HG03196 (cell line): ENCODE results near the gene DENND1A.

Experiments used
- ATAC-seq: cut with Tn5 transposase; IDR thresholded peaks from one replicate; pipeline ENCODE4 v1.9.1; 2021; ENCODE audit not compliant: unreplicated experiment

DENND1A gene

DNA sequence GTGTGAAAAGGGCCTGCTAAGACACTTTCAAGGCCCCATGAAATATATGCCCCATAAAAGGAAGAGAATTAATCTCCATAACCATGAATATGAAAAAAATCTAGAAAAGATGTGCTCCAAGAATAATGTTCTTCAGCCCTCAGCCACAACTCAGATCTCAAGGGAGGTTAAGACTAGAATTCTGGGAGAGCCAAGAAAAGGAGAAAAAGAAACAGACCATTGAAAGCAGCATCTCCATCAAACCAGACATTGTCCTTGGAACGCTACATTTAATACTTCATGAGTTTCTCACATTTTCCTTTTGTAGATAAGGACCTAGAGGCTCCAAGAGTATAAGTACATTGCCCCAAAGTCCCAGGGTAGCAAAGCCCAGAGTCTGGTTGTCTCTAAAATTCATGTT is 270.6 kb downstream of the DENND1A start:
- no peak for ATAC-seq

DNA sequence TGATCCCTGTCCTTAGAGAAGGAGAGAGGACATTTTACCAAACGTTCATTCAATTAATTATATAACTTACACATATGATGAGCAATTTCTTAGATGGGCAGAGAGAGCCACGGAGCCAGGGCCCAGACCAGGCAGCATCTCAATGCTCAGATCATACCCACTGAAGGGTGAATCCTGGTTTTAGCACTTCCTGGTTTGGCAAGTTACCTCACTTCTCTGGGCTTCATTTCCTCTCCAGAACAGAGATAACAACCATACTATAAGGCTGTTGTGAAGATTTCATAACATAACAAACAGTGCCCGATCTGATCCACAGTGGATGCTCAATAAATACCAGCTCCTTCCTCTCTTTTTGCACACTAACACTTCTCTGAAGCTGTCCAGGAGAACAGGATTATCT is 271.1 kb downstream of the DENND1A start:
- peak; percentile 50 for ATAC-seq

DNA sequence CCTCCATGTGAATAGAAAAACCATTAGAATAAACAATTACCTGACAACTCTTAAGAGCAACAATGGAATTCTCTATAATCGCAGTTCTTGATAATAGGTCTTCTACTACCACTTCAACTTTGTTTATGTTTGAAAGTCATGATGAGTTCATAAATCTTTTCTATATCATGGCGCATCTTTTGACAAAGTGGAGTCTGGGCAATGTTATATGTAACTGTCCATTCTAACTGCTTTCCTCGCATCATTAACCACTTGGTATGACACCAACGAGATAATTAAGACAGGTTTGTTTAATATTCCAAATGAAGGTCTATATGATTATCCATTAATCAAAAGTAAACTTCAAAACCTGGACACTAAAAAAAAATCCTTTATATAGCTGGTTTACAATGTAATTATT is 272.0 kb downstream of the DENND1A start:
- ATAC-seq: no peak

DNA sequence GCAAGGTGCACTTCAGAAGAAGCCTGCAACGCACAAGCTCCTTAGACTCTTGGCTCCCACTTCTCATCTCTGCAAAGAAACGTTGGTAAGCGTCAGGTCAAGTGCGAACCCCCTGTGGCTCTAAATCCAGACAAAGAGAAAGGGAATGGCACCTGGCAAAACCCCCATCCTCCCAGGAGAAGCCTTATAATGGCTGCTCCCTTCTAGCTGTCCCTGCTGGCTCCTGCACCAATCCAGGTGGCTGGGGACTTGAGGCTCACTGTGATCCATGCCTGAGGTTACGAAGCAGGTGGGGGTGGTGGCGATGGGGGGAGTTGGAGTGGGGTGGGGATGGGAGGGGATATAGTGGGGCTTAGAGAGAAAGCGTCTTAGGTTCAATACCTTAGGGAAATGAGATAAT is 272.8 kb downstream of the DENND1A start:
- ATAC-seq: no peak

DNA sequence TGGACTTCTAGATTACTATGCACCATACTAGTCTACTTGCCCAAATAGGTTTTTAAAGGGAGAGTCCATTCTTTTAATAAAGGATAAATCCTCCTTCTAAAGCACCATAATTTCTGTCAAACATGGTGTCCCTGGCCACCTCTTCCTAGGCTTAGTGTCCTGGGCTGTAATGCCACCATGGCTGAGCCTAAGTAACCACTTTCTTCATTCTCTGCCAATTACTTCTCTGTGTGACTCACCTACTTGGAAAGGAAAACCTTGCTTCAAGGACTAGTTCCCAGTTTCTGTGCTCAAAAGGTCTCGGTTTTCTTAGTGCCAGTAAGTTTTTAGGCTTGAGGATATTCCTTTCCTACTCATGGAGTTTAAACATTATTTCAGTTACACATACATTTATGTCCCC is 273.4 kb downstream of the DENND1A start:
- ATAC-seq: no peak

DNA sequence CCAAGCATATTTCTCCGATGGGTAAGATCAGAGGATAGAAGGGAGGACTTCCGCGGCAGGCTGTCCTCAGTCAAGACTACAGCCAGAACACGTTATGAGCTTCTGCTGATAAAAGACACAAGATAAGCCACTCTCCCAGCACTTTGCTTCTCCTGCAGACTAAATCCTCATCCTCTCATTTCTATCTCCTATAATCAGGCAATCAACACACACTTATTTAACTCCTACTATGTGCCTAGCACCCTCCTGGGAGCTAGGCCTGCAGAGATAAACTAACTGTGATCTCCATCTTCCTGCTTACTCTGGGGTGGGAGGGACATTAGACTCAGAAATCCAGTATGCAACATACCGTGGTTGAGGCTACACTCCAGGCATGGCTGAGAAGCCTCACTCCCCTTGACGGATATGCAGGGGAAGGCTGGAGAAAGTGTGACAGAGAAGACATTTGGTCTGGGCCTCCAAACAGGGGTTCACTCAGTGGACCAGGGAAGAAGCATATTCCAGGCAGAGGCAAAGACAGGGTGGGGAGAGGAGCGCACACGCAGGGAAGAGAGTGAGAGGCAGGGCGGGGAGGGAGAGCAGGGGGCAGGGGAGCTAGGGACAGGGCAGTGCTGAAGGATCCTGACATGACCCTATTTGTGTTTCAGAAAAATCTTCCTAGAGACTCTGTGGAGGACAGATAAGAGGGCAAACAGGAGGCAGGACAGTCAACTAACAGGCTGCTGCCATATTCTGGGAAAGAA is 274.1 kb downstream of the DENND1A start:
- no peak for ATAC-seq

DNA sequence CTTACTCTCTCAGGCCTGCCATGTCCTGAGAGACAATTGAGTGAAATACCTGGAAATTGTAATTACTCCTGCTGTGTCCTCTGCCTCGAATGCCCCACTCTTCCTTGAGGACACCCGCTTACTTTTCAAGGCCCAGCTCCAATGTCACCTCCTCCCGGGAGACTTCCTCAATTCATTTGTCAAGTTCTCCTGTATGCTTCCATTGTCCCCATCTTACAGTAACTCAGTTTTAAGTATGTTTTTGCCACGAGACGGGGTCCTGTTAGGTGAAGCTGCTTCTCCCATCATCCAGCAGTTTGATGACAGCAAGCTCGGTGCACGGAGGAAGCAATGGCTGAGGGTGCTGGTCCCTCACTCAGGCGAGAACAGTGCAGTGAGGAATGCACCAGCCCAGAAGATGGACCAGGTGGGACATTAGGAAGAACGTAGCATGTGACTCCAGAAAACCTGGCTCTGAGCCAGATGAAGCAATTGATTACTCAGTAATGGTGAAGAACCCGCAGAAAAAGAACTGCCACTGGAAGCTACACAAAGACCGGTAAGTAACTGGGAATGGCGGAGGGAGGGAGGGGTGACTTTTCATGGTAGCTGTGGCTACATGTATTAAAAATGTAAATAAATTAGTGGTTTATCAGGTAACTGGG is 274.8 kb downstream of the DENND1A start:
- ATAC-seq: no peak

DNA sequence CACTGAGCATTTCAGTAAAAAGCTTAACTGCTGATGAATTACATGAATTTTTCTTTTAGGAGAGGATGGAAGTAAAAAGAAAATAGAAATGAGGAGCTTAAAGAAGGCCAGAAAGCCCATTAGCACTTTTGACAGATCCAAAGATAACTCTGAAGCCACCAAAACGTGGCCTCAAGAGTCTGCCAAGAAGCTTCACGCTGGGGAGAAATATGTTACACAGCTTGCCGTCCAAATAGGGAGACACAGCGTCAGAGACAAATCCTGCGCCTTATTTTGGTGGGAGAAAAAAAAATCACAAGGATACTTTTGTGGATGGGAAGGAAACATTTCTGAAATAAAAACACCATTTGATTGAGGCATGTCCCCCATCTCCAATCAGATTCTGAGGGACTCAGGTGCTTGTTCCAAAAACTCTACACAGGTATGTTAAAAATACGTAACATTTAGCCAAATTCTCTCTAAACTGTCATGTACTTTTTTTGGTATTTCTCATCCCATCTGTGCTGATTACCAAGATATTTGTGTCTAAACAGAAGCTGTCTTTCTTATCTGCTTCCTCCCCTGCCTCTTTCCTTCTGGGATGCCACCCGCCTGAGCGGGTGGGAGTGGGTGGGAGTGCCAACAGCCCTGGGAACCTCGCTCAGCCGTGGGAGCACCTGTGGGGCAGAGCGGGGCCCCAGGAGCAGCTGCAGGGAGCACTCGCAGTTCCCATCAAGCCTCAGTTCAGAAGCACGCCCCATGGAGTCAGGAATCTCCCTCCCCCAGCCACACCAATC is 275.5 kb downstream of the DENND1A start:
- no peak for ATAC-seq

DNA sequence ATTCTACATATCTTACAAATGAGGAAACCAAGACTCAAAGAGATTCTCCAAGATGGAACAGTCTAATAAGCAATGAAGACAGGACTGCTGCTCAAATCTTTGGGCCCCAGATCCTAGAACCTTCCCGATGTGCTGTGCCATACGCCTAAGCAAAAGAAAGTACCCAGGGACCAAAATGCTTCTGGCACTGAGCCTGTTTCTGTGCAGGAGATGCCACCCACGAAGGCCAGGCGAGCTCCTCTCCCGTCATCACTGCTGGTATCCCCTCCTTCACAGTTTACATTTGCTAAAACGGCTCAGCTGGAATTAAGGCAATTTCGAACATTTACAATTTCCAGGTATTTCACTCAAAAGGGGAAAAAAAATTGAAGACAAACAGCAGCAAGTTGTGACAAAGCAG is 277.5 kb downstream of the DENND1A start:
- no peak for ATAC-seq

DNA sequence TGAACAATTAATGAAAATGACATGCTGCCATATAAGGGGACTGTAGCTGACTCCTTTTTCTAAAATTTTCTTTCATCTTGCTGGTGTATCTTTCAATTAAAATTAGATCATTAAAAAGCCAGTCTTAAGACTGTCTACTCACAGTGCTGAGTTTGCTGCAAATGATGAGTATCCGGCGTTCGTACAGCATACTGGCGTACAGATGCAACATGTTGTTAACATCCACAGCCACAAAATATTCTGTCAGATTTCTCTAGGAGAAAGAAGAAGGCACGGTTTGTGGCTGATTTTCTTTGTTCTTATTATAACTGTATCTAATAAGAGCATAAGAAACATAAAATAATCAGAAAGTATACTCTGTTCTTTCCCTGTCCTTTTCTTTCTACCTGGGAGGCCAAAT is 278.1 kb downstream of the DENND1A start:
- ATAC-seq: no peak

DNA sequence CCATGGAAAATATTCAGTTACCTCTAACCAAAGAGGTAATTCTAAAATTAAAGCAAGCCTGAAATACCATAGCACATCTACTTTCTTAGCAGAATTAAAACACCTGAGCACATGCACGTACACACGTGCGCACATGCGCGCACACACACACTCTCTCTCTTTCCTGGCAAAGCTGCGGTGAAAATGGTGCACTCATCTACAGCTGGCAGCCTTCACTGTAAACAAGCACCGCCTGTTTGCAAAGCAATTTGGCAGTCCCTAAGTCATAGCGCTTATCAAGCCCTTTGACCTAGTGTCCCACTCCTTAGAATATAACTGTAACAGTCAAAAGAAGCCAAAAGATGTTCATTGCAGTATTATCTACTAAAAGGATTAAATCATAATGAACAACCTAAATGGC is 278.7 kb downstream of the DENND1A start:
- ATAC-seq: no peak

DNA sequence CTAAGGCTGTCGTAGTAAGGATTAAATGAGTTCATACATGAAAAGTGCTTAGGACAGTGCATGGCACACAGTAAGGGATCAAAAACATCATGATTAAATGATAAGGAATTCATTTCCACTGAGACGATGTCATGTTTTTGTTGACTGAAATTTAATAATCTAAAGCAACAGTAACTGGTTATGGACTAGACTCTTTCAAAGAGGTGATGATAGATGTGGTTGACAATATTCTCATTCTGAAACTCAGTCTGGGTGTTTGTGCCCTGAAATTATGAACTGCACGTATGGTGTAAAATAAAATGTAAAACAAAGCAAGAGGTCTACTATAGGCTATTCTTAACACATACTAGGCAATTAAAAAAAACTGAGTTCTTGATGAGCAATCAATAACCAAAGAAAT is 280.0 kb downstream of the DENND1A start:
- ATAC-seq: no peak

DNA sequence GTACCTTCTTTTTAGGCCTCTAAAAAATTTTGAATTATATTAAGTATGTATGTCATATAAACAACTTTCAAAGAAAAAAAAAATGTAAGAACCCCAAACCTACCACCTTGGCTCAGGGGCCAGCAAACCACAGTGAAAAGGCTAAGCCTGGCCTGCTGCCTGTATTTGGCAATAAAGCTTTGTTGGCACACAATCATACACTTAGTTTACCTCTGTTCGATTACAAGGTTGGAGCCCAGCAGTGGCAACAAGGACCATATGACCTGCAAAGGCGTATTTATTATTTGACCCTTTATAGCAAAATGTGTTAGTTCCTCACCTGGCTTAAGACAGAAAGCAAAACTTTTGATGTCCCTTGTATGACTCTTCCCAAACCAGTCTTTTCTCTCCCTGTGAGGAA is 282.8 kb downstream of the DENND1A start:
- ATAC-seq: no peak

DNA sequence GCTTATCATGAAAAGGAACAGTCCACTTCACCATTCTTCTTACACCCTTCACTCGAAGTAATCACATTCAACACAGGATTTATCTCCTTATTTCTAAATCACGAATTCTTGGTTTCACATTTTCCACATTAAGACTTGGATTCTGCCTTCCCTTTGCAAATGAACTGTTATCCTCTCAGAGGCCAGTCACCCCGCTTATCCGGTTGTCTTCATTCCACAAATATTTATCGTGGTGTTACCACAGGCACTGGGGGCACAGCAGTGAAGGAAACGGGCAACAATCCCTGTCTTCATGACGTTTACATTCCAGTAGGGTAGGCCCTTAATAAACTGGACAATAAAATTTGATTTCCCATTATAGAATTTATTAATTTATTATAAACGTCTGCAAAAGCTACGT is 284.2 kb downstream of the DENND1A start:
- no peak for ATAC-seq

DNA sequence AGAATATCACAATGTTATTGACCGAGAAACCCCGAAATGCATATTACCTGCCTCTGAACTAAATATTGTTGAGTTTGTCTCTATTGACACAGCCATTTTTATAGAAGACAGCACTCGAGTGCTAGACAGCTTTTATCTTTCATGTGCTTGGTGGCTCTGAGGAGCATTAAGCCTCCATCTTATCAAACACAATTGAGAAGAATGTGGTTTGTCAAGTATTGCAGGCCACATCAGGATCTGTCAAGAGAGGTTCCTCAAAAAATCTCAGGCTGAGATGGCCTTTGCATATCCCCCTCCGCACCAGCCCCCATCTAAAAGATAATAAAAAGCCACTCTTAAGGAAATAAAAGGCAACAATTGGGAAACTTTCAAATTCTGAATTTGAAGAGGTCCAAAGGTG is 284.8 kb downstream of the DENND1A start:
- ATAC-seq: no peak

DNA sequence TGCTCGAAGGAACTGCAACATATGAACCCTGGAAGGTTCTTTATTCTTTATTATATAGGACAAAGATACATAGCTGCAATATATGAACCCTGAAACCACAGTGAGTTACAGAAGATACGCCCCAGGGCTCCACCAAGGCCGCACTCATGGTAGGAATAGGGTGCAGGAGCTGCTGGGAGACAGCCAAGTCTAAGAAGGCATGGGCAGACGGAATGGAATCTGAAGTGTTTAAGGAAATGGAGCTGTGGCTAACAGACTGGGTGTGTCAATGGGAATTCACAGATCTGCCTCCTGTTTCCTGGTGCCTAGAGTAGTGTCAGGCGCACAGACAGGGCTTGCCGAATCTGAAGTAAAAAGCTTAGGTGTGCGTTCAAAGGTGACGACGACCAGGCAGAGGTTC is 286.4 kb downstream of the DENND1A start:
- ATAC-seq: no peak

DNA sequence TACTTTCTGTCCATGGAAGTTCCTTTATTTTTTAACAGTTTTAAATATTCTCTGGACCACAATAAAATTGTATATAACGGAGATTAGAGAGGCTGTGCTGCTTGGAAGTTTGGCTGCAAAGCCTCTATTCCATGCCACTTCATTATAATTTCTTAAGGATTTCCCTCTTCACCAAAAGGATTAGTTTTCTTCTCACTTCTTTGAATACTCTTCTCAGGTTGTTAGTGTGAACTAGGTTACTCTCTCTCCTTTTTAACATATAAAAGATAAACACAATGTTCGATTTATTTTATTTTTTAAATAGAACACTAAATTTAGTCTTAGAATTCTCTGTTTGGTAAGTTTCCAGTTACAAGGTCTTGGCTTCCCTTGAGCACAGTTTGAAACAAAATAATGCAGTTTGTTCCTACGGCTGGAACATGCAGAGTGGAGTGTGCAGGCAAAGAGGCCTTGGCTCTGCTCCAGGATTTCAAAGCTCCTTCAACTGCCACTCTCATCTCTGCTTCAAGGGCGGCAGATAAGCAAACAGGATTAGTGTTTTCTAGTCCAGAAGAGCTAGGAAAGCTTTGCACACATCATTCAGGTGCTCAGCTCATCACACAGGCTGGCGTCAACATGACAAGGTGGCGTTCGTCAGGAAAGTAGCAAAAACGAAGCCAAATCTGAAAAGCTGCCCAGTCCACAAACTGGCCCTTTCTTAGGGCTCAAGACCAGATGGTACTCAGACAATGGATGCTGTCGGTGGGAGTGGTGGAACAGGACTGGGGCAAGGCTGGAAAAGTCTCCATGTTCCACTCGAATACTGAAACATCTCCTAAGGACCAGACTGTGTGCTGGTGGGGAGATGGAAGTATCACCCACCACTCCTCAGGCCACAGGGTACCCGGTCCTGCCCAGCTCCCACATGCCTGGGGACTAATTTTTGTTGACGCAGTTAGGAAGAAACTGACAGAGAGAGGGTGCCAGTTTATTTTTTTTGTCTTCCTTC is 287.3 kb downstream of the DENND1A start:
- no peak for ATAC-seq

DNA sequence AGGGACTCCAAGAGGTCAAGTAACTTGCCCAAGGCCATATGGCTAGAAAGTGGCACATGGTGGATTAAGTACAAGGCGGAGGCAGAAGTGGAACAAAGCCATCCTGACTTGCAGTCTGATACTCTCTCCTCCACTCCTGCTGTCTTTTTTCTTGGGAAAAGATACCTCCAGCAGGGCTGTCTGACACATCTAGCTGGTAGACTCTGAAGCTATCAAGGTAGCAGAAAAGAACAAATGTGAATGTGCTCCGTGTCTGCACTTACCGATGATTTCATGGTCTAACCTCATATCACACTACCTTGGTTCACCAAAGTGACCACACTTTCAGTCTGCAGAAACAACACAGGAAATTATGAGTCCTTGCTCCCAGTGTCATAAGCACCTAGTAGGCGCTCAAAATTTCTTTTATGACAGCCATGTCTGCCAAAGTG is 289.1 kb downstream of the DENND1A start:
- ATAC-seq: no peak

DNA sequence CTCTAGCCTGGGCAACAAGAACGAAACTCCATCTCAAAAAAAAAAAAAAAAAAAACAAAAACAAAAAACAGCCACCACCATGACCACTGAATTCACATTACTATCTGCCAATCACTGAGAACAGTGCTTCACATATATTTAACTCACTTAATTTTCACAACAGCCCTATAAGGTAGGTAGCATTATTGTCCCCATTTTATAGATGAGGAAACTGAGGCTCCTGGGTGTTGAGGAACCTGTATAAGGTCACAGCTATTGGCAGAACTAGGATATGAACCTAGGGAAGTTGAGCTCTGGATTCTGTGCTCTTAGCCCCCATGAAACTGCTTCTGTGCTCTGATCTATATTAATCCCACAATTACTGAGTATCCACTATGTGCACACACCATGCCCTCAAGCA is 290.2 kb downstream of the DENND1A start:
- ATAC-seq: no peak

DNA sequence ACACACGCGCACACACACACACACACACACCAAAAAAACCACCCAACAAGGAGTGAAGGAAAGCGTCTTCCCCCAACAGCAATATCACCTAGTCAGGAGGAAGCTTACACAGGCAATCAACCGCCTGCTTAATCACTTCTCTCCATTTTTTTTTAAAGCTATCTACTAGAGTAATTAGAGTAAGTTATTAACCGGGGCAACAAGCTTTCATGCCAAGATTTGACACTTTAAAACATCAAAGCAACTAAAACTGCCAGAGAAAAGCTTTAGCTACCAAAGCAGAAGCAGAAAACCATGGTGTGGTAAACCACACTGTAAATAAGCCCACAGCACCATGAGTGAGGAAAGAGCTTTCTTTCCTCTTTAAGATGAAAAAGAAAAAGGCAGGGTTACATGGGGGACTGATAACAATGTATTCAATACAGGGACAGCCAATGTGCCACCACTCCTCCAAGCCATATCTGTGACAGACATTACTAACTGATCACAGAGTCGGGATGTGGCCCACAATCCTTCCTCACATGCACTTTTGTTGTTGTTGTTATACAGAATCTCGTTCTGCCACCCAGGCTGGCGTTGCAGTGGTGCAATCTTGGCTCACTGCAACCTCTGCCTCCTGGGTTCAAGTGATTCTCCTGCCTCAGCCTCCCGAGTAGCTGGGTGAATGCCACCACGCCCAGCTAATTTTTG is 291.8 kb downstream of the DENND1A start:
- no peak for ATAC-seq
